Smooth muscle cell (in vitro differentiated cells): ENCODE data around the gene ADAM23. TPM values are rescaled to one million over a fixed set of nuclear protein-coding genes. Genes with fewer than 3 reads are reported as not detected.

Experiments
- DNase-seq: peaks from one replicate; lab custom pipeline; 2025; ENCODE audit not compliant: unreplicated experiment; lab: John Stamatoyannopoulos, UW
- H2AFZ ChIP-seq: fragments of 200-600 bp; sonication (generic); 2 replicates; pipeline ENCODE4 v1.6.0; 2016; ENCODE audit warnings: antibody characterized with exemption, low read depth, mild to moderate bottlenecking
- H3F3A ChIP-seq: fragments of 200-600 bp; sonication (generic); 2 replicates; pipeline ENCODE4 v1.6.0; 2017; ENCODE audit warnings: antibody characterized with exemption, low read depth
- H3K27ac ChIP-seq: fragments of 200-600 bp; sonication (generic); 2 replicates; pipeline ENCODE4 v1.5.1; 2016; ENCODE audit warnings: low read depth, mild to moderate bottlenecking
- H3K27me3 ChIP-seq: fragments of 200-600 bp; sonication (generic); 2 replicates; pipeline ENCODE4 v1.6.1; 2016; ENCODE audit warnings: low read depth, mild to moderate bottlenecking
- H3K36me3 ChIP-seq: fragments of 200-600 bp; sonication (generic); 2 replicates; pipeline ENCODE4 v1.5.1; 2016; ENCODE audit warnings: low read depth
- H3K4me1 ChIP-seq: fragments of 200-600 bp; sonication (generic); 2 replicates; pipeline ENCODE4 v1.5.1; 2016; ENCODE audit warnings: low read depth
- H3K4me2 ChIP-seq: fragments of 200-600 bp; sonication (generic); 2 replicates; pipeline ENCODE4 v1.6.0; 2016; ENCODE audit warnings: mild to moderate bottlenecking
- H3K4me3 ChIP-seq: fragments of 200-600 bp; sonication (generic); 2 replicates; pipeline ENCODE4 v1.5.1; 2016; ENCODE audit warnings: mild to moderate bottlenecking
- H3K79me2 ChIP-seq: fragments of 200-600 bp; sonication (generic); 2 replicates; pipeline ENCODE4 v1.6.0; 2016; ENCODE audit warnings: low read depth, mild to moderate bottlenecking
- H3K9ac ChIP-seq: fragments of 200-600 bp; sonication (generic); 2 replicates; pipeline ENCODE4 v1.6.0; 2016; ENCODE audit warnings: low read depth
- H3K9me3 ChIP-seq: fragments of 200-600 bp; sonication (generic); replicated peaks from 2 replicates; pipeline ENCODE4 v1.5.1; 2016; ENCODE audit warnings: low read depth
- H4K20me1 ChIP-seq: fragments of 200-600 bp; sonication (generic); 2 replicates; pipeline ENCODE4 v1.6.0; 2016; ENCODE audit warnings: low read depth
- WGBS: methylation state at CpG from one replicate; pipeline ENCODE4 v1.1.7; 2016; ENCODE audit warnings: low lambda C conversion rate; 5-methylcytosine and 5-hydroxymethylcytosine counted together
- polyA plus RNA-seq: library from polyadenylated mRNA; unstranded; fragments of >200 nt; fragmentation: Nextera tagmentation; extraction: Ambion mirVana; gene quantifications from 2 replicates; pipeline ENCODE4 v1.2.1, GENCODE V29; 2016
- total RNA-seq: library from RNA; depleted of rRNA; stranded (reverse); fragments of >200 nt; gene quantifications from 2 replicates; pipeline ENCODE4 v1.2.3, GENCODE V29; 2014
- TF ChIP-seq, protein P1 (sequence below): fragments of 200-600 bp; sonication (generic); IDR thresholded peaks from 2 replicates; pipeline ENCODE4 v1.5.1; 2017; ENCODE audit warnings: borderline replicate concordance, mild to moderate bottlenecking, antibody characterized with exemption; ENCODE audit not compliant: insufficient read depth, poor library complexity, severe bottlenecking

The ADAM23 gene
- total and polyA plus RNA-seq, 2 experiments from 2014 or later, result 7.0 to 18.2 TPM

DNA sequence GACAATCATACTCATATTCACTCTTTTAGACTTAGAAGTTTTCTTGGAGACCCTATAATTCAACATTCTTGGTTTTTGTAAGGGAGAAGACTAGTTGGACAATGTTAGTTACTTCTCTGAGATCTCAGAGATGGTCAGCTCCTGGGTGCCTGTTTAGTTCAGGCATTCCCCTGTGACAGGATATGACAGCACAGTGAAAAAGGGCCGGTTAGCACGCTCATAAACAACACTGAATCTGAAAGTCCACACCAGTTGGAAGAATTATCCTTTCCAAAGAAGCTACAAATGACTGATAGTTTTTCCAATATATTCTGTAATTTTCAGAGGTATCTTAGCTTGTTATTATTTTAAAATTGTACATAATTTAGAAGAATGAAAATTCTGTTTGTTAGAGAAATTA lies 75.7 kb downstream of the ADAM23 start:
- DNase-seq, result no peak
- Histone ChIP-seq H3K4me3 (no peak overlapping the region), H3K36me3 (no peaks in the 10 kb centered on the region), H3K4me2 (no peak overlapping the region), H3K27ac (no peak overlapping the region), H3K27me3 (no peaks in the 10 kb centered on the region), H3K79me2 (no peaks in the 10 kb centered on the region), H3K9me3 (no peaks in the 10 kb centered on the region), H2AFZ (no peak overlapping the region), H3F3A (no peaks in the 10 kb centered on the region), H3K4me1 (no peaks in the 10 kb centered on the region), H4K20me1 (no peaks in the 10 kb centered on the region), H3K9ac (no peak overlapping the region)
- TF ChIP-seq, protein P1, sequence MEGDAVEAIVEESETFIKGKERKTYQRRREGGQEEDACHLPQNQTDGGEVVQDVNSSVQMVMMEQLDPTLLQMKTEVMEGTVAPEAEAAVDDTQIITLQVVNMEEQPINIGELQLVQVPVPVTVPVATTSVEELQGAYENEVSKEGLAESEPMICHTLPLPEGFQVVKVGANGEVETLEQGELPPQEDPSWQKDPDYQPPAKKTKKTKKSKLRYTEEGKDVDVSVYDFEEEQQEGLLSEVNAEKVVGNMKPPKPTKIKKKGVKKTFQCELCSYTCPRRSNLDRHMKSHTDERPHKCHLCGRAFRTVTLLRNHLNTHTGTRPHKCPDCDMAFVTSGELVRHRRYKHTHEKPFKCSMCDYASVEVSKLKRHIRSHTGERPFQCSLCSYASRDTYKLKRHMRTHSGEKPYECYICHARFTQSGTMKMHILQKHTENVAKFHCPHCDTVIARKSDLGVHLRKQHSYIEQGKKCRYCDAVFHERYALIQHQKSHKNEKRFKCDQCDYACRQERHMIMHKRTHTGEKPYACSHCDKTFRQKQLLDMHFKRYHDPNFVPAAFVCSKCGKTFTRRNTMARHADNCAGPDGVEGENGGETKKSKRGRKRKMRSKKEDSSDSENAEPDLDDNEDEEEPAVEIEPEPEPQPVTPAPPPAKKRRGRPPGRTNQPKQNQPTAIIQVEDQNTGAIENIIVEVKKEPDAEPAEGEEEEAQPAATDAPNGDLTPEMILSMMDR, result no peak
- 84% methylated on average over 2 of the region's 2 CpGs for WGBS

DNA sequence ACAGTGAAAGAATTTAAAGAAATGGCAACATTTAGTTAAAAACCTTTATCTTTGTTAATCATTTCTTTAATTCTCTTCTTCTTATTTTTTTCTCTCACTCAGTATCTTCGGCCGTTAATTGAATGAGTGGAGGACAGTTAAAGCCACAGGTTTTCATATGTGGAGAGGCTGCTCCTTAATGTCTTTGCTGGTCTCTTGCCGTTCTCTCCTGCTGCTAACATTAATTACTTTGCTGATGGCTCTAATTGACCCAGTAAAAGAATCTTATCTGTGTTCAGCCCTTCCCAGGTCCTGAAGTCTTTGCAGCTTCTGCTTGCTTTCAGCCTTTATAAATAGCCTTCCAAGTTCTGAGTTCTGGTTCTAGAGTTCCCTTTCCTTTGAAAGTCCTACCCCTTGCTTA lies 77.1 kb downstream of the ADAM23 start:
- H3K4me1 ChIP-seq, result no peaks in the 10 kb centered on the region
- H3F3A ChIP-seq, result no peaks in the 10 kb centered on the region
- 68% methylated on average over 3 of the region's 3 CpGs for WGBS
- H3K79me2 ChIP-seq, result no peaks in the 10 kb centered on the region
- no peak overlapping the region for H3K4me2 ChIP-seq
- H3K27me3 ChIP-seq, result no peaks in the 10 kb centered on the region
- H3K27ac ChIP-seq, result no peak overlapping the region
- no peaks in the 10 kb centered on the region for H3K36me3 ChIP-seq
- H3K9ac ChIP-seq, result no peak overlapping the region
- H4K20me1 ChIP-seq, result no peaks in the 10 kb centered on the region
- DNase-seq, result no peak
- no peak overlapping the region for H3K4me3 ChIP-seq
- H3K9me3 ChIP-seq, result no peaks in the 10 kb centered on the region
- H2AFZ ChIP-seq, result no peak overlapping the region
- TF ChIP-seq, protein P1, result no peak

DNA sequence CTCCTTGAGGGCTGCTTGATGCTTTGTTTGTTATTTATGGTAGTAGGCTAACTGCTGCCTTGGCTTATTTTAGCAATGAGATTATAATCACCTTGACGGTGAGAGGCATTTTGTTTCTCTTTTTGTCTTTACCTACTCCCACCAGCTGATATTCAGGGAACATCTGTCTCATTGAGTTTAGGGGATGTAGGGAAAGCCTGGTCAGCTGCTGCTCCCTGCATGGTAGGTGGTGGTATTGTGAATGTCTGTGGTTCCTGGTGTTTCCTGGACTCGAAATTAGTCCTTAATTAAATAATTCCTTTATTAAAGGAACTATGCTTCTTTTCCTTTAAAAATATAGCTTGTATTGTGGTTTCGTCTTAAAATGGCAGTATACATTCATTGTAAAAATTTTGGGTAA lies 77.8 kb downstream of the ADAM23 start:
- TF ChIP-seq, protein P1, result no peak
- no peaks in the 10 kb centered on the region for H3F3A ChIP-seq
- H3K4me3 ChIP-seq, result no peak overlapping the region
- no peaks in the 10 kb centered on the region for H3K79me2 ChIP-seq
- H3K9me3 ChIP-seq, result no peaks in the 10 kb centered on the region
- no peak overlapping the region for H3K4me2 ChIP-seq
- H3K27ac ChIP-seq, result no peak overlapping the region
- no peaks in the 10 kb centered on the region for H3K27me3 ChIP-seq
- H4K20me1 ChIP-seq, result no peaks in the 10 kb centered on the region
- no peak overlapping the region for H2AFZ ChIP-seq
- H3K9ac ChIP-seq, result no peak overlapping the region
- 78% methylated on average over 3 of the region's 3 CpGs for WGBS
- H3K36me3 ChIP-seq, result no peaks in the 10 kb centered on the region
- no peak for DNase-seq
- no peaks in the 10 kb centered on the region for H3K4me1 ChIP-seq

DNA sequence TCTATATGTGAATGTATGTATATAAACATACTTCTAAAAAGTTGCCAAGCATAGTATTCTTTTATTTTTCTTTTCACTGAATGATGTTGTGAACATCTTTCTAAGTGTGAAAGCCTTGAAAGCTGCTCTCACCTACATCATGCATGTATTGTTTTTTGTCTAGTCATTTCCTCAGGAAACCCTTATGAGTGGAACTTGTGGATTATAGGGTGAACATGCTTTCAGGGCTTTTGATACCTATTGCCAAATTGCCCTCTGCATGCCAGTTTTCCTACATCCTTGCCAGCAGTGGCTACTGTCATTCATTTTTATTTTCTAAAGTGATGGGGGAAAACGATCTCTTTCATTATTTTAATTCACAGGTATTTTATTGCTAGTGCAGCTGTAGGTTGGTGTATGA lies 78.3 kb downstream of the ADAM23 start:
- Histone ChIP-seq H3K27ac (no peak overlapping the region), H3K4me2 (no peak overlapping the region), H4K20me1 (no peaks in the 10 kb centered on the region), H3K9ac (no peak overlapping the region), H3K4me1 (no peaks in the 10 kb centered on the region), H3K9me3 (no peaks in the 10 kb centered on the region), H3K27me3 (no peaks in the 10 kb centered on the region), H3K79me2 (no peaks in the 10 kb centered on the region), H3K36me3 (no peaks in the 10 kb centered on the region), H2AFZ (no peak overlapping the region), H3F3A (no peaks in the 10 kb centered on the region), H3K4me3 (no peak overlapping the region)
- TF ChIP-seq, protein P1, result no peak
- WGBS, result 100% methylated on average over 1 of the region's 1 CpG
- DNase-seq, result no peak
